Suppressor macrophage treated with lipopolysaccharide for 1 hour (primary cell): ENCODE results near the gene ALKBH4.
"Not testable (repeated sequence)": the region's sequence is repeated elsewhere in the genome, so short reads cannot be mapped to it uniquely, and the experiment has no call there.

Source experiments
- DNase-seq, 3 donors: peaks; one replicate each; pipeline ENCODE4 v3.0.0-alpha.2; 2020 to 2022

The ALKBH4 gene, protein sequence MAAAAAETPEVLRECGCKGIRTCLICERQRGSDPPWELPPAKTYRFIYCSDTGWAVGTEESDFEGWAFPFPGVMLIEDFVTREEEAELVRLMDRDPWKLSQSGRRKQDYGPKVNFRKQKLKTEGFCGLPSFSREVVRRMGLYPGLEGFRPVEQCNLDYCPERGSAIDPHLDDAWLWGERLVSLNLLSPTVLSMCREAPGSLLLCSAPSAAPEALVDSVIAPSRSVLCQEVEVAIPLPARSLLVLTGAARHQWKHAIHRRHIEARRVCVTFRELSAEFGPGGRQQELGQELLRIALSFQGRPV

DNA sequence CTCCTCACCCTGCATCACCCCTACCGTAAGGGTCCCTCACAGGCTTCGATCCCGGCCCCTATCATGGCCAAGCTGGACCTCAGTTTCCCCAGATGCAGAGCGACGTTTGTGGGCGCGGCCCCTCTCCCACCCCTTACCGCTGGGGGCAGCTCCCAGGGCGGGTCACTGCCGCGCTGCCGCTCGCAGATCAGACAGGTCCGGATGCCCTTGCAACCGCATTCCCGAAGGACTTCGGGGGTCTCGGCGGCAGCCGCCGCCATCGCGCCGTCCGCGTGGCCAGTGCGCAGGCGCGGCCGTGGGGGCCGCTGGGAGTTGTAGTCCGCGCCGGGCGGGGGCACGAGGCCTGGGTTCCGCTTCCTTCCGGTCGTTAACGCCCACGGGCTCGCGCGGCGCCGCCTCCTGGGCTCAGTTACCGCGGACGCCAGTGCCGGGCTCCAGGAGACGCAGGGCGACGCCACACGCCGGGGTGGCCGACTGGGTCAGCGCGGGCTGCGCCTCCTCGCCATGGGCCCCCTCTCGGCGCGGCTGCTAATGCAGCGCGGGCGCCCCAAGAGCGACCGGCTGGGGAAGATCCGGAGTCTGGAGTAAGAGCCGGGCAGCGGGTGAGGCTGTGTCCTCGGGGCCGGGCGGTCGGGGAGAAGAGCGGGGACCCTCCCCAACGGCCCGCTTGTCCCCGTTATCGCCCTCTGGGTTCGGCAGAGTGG, at the start of gene ALKBH4, which contains the start of gene LRWD1:
Gene ALKBH4, minus strand, starts transcription at position 287 of the 704 bp plus-strand sequence. Its CDS starts 27 bp downstream, at position 260.
Gene LRWD1, plus strand, starts transcription at position 408 of the 704 bp plus-strand sequence. Its CDS starts 97 bp downstream, at position 505.
- peak; percentile 99 to 100 (median 99) for DNase-seq

DNA sequence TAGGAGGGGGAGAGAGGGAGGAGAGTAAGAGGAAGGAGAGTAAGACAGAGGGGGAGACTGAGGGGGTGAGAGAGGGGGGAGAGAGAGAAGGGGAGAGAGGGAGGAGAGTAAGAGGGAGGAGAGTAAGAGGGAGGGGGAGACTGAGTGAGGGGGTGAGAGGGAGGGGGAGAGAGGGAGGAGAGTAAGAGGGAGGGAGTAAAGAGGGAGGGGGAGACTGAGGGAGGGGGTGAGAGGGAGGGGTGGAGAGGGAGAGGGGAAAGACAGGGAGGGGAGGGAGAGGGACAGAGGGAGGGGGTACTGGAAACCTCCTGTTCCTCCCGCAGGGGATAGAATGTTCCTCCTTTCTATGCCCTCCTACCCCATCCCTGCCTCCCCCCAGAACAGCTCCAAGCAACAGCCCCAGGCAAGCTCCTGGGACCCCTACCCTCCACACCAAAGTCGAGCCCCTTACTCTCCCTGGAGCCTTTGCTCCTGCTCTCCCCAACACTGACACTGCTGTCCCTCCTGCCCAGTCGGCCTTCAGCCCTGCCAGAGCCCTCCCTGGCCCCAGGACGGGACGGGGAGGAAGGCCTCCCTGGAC, 48.1 kb upstream of the ALKBH4 start:
- DNase-seq, result peak in 2 of 3 donors; percentile 15 to 40

DNA sequence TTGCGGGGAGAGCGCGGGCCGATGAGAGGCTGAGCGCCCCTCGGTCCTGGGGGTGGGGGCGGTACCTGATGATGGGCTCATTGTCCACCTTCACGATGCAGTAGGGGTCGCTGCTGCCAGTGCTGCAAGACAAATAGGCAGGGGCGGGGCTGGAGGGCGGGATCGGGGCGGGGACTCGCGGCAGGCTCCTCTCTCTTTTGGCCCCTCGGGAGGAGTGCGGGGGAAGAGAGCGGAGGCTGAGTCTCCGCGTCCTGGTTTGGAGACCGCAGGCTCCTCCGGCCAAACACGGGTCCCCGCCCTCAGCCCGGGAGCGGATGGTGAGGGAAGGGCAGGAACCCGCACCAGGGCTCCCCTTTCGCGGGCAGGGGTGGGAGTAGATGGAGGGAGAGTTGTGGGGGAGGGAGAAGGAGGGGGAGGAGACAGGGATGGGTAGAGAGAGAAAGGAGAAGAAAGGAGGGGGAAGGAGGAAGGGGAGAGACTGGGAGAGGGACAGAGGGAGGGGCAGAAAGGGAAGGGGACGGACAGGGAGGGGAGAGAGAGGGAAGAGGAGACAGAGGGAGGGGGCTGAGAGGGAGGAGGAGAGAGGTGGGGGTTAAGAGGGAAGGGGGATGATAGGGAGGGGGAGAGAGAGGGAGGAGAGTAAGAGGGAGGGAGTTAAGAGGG, 47.3 kb upstream of the ALKBH4 start:
- not testable (repeated sequence) for DNase-seq

DNA sequence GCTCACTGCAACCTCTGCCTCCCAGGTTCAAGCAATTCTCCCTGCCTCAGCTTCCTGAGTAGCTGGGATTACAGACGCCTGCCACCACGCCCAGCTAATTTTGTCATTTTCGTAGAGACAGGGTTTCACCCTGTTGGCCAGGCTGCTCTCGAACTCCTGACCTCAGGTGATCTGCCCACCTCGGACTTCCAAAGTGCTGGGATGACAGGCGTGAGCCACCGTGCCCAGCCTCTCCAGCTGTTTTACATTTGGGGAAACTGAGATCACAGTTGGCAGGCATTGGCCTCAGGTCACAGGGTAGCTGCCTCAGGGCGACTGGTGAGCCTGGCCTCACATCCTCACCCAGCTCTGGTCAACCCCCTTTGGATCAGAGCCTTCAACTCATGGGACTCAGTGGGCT, 45.9 kb upstream of the ALKBH4 start:
- not testable (repeated sequence) for DNase-seq

DNA sequence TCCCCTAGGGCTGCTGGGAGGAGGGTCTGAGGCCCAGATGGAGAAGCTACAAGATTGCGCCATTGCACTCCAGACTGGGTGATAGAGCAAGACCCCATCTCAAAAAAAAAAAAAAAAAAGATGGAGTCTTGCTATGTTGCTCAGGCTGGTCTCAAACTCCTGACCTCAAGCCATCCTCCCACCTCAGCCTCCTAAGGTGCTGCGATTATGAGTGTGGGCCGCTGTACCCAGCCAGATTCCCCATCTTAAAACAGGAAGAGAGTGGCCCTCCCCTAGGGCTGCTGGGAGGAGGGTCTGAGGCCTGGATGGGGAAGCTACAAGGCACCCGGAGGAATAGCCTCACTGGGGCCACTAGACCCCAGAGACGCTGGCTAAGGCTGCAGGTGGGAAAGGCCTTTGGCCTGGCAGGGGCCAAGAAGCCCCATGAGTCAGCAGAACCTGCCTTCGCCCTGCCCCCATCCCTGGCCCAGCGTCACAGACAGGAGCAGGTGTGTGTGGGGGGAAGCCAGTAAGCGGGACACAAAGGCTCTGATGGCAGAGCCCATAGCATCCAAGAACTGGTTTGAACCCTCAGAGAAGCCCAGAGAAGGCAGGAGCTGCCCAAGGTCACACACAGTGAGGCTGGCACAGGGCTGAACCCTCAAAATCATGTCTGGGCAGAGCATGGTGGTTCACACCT, 42.9 kb upstream of the ALKBH4 start:
- not testable (repeated sequence) for DNase-seq

DNA sequence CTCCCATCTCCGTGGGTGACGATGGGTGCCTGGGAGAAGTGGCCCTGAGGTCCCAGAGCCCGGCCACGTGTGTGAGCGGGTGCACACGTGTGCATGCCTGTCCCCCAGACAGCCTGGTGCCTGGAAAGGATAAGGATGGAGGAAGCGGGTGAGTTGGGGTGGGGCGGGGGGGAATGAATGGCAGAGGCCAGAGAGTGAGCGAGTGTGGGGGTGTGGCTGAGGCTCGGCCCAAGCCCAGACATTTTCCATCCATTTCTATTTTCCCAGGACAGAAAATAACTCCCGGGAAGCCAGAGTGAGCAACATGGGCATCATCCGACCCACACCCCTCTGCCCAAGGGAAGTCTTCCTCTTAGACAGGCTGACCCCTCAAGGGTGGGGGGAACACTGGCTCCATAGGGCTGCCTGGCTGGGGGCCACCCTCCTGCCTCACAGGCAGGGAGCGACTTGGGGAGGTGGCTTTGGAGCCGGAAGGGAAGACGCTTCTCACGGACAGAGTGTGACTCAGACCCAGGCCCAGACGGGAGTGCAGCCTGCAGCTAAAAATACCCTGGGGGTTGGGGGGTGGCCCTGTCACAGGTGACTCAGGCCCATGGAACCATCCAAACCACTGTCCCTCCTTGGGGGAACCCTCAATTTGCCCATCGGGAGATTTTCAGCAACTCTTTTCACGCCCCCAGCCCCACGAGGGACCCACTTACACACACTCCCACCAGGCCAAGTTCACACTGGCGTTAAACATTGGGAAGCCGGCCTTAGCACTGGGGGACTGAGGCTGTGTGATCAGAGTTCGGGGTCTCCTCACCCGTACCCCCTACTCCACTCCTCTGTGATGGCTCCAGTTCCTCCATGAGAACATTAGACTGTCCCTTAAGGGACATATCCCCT, 40.9 kb upstream of the ALKBH4 start:
- not testable (repeated sequence) for DNase-seq

DNA sequence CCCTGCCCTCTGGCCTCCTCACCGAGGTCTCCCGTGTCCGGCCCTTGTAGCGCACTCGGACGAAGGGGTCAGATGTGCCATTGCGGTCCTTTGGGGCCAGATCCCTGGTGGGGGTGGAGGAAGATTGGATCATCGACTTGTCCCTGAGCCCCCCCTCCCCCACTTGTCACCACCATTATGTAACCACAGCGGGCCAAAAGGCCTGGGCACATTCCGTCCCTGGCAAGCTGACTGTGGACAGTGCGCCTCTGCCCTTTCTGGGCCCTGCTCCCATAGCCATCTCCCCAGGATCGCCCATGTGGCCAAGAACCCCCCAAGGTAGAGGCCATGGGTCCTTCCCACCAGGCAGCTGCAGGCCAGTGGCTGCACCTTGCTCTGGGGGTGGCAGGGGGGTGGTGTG, 38.5 kb upstream of the ALKBH4 start:
- not testable (repeated sequence) for DNase-seq

DNA sequence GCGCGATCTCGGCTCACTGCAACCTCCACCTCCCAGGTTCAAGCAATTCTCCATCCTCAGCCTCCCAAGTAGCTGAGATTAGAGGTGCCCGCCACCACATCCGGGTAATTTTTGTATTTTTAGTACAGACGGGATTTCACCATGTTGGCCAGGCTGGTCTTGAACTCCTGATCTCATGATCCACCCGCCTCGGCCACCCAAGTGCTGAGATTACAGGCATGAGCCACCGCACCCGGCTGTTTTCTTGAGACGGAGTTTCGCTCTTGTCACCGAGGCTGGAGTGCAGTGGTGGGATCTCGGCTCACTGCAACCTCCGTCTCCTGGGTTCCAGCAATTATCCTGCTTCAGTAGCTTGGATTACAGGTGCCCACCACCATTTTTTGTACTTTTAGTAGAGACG, 33.7 kb upstream of the ALKBH4 start:
- not testable (repeated sequence) for DNase-seq

DNA sequence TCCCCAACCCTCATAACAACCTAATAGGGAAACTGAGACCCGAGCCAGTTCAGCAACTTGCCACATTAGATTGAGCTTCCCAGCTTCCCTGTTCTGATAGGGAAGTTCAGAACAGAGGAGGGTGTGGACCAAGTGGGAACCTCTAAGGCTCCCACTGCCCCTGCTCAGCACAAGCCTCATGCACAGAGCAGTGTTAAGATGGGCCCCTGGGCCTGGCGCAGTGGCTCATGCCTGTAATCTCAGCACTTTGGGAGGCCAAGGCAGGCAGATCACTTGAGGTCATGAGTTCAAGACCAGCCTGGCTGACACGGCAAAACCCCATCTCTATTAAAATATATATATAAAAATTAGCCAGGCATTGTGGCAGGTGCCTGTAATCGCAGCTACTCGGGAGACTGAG, 32.6 kb upstream of the ALKBH4 start:
- not testable (repeated sequence) for DNase-seq

DNA sequence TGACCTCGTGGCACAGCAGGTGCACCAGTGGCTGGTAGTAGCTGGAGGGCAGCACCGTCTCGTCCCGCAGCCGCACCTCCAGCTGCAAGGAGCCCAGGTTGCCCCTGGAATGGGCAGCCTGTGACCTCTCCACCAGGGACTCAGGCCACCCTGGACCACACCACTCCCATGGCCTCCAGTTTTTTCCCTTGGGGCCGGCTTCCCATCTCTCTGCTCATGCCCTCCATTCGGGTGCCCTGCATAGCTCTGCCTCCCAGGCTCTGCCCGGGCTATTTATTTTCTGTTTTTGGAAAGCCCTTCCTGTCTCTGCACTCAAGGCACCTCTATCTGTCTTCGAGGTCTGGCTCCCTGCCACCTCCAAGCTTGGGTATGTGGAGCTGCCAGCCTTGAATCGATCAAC, 32.2 kb upstream of the ALKBH4 start:
- DNase-seq, result not testable (repeated sequence)

DNA sequence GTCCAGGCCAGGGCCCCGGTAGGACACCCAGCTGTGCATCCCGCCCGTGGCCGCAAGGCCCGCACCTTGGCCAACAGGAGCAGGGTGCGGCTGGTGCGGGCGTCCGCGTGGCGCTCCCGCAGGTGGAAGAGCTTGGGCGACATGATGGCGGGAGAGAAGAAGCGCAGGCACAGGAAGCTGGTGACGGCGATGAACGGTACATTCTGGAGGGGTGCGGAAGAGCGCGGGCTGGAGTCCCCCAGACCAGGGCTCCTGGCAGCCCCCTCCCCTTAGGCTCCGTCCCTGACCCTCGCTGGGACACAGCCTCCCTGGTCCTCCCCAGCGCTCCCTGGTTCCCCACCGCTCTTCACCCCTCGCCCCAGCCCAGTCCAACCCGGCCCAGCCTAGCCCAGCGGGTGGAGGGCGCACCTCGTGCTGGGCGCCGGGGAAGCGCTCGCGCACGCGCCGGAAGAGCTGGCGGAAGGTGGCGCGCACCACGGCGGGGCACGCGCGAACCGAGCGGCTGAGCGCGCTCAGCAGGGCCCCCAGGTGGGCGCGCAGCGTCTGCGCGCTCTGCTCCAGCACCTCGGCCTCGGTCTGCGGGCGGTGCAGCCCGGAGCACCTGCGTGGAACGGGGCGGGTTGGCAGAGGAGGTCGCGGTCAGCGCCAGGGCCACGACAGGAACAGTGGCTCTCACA, 29.9 kb upstream of the ALKBH4 start:
- not testable (repeated sequence) for DNase-seq

DNA sequence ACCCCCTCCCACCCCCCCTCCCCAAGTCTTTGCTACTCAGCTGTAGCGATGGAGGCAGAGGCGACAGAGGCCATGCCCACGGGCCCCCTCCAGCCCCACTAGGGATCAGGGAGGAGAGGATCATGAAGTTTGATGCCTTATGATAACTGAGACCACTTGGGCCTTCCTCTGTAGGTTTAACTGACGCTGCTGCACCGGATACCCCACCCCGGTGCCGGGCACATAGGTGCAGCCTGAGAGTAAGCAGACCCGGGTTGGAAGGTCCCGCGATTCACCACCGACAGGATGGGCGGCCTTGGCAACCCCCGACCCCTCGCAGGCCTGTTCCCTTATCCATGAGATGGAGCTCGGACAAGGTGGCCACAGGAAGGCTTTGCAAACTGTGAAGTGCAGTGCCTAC, 29.4 kb upstream of the ALKBH4 start:
- DNase-seq, result not testable (repeated sequence)

DNA sequence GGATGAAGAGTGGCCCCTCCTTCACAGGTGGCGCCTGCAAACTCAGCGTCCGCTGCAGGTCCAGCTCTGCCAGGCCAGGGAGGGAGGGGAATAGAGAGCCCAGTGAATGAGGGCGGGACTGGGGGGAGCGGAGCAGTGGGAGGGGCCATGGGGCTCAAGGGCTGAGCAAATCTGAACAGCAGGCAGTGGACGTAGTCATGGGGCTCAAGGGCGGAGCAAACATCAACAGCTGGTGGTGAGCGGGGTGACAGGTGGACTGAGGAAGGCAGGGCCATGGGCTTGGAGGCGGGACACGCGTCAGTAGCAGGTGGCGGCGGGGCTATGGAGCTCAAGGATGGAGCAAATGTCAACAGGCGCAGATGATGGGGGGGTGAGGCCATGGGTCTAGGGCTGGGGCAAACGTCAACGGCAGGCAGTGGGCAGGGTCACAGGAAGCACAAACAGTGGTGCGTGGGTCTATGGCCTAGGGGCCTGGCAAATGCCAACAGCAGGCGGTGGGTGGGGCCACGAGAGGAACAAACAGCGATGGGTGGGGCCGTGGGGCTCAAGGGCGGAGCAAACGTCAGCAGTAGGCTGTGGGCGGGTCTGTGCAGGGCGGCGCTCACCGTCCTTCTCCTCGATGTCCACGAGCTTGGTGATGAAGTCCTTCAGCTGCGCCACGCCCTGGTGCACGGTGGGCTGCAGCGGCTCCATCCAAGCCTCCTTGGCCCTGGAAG, 28.7 kb upstream of the ALKBH4 start:
- not testable (repeated sequence) for DNase-seq

DNA sequence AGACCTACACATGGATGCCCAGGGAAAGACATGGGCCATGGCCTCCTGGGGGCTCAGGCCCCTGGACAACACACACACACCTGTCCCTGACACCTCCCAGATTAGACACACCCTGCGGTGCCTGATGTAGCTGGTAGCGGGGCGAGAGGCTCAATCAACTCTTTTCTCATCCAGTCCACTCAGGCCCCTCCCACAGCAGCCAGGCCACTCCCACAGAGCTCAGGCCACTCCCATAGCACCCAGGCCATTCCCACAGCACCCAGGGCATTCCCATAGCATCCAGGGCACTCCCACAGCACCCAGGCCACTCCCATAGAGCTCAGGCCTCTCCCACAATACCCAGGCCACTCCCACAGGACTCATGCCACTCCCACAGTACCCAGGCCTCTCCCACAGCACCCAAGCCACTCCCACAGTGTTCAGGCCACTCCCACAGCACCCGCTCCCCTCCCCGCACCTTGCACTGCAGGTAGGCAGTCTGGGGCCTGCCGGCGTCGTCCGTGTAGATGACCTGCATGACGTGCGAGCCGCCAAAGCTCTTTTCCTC, 25.9 kb upstream of the ALKBH4 start:
- DNase-seq, result not testable (repeated sequence)

DNA sequence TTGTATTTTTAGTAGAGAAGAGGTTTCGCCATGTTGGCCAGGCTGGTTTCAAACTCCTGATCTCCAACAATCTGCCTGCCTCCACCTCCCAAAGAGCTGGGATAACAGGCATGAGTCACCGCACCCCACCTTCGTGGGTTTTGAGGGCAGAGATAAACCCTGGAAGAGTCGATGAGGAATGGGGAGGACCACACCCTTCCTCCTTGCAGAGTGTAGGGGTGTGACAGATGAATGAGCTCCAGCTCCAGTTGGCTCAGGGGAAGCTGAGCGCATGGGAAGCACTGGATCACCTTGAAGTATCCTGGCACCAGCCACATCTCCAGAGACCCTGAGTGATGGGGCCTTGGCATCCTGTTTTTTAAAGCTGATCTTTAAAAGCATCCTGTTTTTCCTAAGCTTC, 19.7 kb upstream of the ALKBH4 start:
- DNase-seq, result not testable (repeated sequence)

DNA sequence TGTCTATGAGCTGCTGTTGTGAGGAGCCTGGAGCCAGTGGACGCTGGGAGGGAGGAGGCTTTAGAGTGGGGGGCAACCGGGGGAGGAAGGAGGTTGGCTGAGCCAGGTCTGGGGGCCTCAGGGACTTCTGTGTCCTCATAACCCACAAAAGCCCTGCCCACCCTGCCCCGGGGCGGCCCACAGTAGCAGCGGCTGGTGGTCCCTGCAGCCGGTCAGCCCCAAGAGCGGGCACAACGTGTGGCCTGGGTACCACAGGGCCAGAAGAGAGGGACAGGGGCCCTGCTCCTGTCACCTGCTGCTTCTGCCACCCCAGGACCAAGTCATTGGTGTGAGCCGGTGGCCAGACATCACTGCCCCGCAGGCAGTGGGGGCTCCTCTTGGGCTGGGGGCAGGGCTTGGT, 17.3 kb upstream of the ALKBH4 start:
- not testable (repeated sequence) for DNase-seq

DNA sequence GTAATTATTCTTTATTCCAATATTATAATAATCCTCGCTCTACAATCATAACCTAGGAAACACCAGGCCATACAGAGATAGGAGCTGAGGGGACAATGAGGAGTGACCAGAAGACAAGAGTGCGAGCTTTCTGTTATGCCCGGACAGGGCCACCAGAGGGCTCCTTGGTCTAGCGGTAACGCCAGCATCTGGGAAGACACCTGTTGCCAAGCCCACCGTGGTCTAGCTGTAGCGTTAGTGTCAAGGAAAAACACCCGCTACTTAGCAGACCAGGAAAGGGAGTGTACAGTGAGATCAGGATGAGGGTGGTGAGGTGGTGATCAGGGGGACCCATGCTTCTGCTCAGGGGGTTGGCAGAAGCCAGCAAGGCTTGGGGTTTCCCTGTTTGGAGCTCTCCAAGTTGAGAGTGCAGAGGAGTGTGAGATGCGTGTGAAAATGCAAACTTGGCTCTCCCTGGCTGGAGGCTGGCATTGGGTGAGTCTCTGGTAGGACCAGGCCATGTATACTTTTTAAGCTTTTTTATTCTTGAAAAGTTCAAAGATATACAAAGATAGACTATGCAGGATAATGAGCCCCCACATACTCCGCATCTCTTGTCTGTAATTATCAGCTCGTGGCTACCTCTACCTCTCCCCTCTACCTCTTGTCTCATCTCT, 15.4 kb upstream of the ALKBH4 start:
- not testable (repeated sequence) for DNase-seq

DNA sequence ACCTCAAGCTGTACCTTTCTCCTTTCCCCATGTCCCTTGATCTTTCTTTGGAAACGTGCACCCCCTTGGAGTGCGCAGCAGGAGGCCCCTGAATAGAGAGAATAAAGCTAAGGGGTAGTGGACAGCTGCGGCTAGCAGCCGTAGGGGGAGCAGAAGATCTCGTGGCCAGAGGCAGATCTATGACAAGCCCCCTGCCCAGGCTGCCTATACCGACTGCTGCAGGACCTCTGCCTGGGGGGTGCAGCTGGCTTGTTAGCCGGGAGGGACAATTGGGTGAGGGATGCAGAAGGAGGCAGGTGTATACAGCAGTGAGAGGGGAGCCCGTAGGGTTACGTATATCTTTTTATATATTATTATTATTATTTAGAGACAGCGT, 14.5 kb upstream of the ALKBH4 start:
- not testable (repeated sequence) for DNase-seq
